Measurements from ENCODE around the gene NACA.
"Not testable (repeated sequence)": the region's sequence is repeated elsewhere in the genome, so short reads cannot be mapped to it uniquely, and the experiment has no call there.

NACA gene

GRCh38 chr12:56723889-56724700, 1.0 kb downstream of the NACA start:
- no peak for FAIRE-seq

- no peak for FAIRE-seq
Observed at GRCh38 chr12:56723352-56723751, 1.7 kb downstream of the NACA start.

- FAIRE-seq: no peak
Observed at GRCh38 chr12:56722832-56723231, 2.3 kb downstream of the NACA start.

- no peak for FAIRE-seq
Observed at GRCh38 chr12:56721721-56722120, 3.4 kb downstream of the NACA start.

- FAIRE-seq: no peak
Observed at GRCh38 chr12:56721216-56721615, 3.9 kb downstream of the NACA start.

GRCh38 chr12:56720731-56721151, 4.4 kb downstream of the NACA start:
- FAIRE-seq: no peak

- FAIRE-seq: no peak
Observed at GRCh38 chr12:56719056-56719455, 6.0 kb downstream of the NACA start.

GRCh38 chr12:56718636-56719035, 6.5 kb downstream of the NACA start:
- FAIRE-seq: no peak

- no peak for FAIRE-seq
Observed at GRCh38 chr12:56718149-56718548, 7.0 kb downstream of the NACA start.

GRCh38 chr12:56716933-56717880, 7.9 kb downstream of the NACA start:
- FAIRE-seq: no peak

GRCh38 chr12:56716458-56716857, 8.6 kb downstream of the NACA start:
- no peak for FAIRE-seq

- no peak for FAIRE-seq
Observed at GRCh38 chr12:56715798-56716197, 9.3 kb downstream of the NACA start.

- FAIRE-seq: no peak
Observed at GRCh38 chr12:56714431-56714929, 10.6 kb downstream of the NACA start.

GRCh38 chr12:56713345-56713744, 11.8 kb downstream of the NACA start:
- no peak for FAIRE-seq

- FAIRE-seq: no peak
Observed at GRCh38 chr12:56709759-56710376, 15.2 kb downstream of the NACA start.

GRCh38 chr12:56704522-56704921, 20.6 kb downstream of the NACA start:
- FAIRE-seq: not testable (repeated sequence)

GRCh38 chr12:56699020-56699661, 26.0 kb downstream of the NACA start:
- FAIRE-seq: no peak

GRCh38 chr12:56695327-56696101, 29.6 kb downstream of the NACA start:
- no peak for FAIRE-seq

GRCh38 chr12:56694161-56694560, 30.9 kb downstream of the NACA start:
- FAIRE-seq: no peak

- FAIRE-seq: no peak
Observed at GRCh38 chr12:56688846-56689109, 36.3 kb downstream of the NACA start.

GRCh38 chr12:56688129-56688845, 36.8 kb downstream of the NACA start, which contains the start of gene PTGES3:
TSS of gene PTGES3 (minus strand) at chr12:56688284. CDS start at chr12:56687999, 285 bp downstream.
- no peak for FAIRE-seq

Measured in islet of Langerhans (tissue), 1 donor.